Inflammatory macrophage treated with lipopolysaccharide for 1 hour (primary cell): ENCODE results near the gene PSEN1.

Experiments used
- DNase-seq, 2 donors: peaks; one replicate each; pipeline ENCODE4 v3.0.0-alpha.2; 2020 to 2022

The PSEN1 gene

DNA sequence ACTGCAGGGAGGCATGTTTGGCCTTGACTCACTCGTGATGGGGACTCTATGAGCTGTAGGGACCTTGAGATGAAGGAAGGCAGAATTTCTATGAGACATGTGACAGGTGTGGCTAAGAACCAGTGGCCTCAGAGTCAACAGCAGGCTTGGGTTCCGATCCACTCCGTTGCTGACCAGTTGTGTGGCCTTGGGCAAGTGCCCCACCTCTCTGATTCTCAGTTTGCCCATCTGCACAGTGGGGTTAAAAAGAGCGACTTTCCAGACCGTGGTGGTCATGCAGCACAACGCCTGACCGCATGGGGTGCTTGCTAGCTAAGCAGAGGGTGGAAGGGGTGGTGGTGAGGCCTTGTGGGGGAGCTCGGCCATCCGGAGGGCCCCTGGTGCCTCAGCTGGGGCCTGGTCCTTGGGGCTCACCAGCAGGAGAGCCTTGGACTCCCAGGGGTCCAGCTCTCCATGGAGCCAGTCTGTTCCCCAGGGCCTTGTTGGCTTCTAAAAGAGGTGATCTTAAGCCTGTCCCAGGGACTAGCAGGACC is 119.5 kb downstream of the PSEN1 start:
- no peak for DNase-seq

DNA sequence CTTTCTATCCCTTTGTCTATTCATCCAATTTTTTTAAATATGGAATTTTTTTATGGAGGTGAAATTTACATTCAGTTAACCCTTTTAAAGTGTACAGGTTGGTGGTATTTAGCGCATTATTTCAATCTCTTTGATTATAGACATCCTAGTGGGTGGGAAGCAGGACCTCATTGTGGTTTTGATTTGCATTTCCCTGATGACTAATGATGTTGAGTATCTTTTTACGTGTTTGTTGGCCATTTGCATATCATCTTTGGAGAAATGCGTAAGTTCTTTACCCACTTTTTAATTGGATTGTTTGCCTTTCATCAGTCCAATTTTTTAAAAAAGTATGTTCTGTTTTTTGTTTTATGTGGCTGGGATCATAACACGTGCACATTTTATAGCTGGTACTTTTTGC is 121.8 kb downstream of the PSEN1 start:
- DNase-seq, result no peak

DNA sequence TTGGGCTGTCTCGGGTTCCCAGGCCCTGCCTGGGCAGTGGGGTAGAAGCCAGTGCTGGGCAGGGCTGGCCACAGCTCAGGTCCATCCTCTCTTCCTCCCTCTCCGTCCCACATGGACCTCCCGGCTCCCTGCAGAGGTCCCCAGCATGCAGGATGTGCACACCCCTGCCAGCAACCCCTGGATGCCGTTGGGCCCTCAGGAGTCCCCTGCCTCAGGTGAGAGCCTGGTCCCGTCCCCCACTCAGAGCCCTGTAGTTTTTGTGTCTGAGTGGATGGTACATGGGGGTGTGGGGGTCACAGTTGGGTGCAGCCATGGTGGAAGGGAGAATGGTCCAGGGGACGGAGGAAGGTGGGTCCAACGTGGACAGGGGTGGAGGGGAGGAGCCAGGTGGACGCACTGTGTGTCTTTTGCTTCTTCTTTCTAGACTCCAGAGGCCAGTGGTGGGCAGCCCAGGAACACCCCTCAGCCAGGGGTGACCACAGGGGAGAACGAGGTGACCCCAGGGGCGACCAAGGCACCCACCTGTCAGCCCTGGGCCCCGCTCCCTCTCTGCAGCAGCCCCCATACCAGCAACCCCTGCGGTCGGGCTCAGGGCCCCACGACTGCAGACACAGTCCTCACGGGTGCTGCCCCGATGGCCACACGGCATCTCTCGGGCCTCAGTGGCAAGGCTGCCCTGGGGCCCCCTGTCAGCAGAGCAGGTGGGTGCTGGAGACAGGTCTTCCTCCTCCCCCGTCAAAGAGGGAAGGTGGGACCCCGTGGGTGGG is 122.7 kb downstream of the PSEN1 start:
- DNase-seq, result no peak

DNA sequence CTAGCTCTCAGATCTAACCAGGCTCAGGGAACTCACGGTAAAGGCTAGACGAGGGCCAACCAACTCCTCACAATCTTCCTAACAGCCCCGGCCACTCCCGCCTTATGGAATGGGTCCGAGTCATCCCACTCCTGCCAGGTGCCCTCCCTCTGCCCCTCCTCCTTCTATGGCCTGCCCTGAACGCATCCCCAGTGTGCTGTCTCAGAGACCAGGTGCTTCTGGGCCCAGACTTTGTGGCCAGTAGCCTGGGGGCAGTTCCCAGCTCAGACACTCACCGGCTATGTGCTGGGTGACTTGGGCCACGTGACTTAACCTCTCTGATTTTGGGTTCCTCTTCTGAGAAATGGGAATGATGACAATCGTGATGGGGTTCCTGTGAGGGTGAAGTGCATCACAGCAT is 123.5 kb downstream of the PSEN1 start:
- no peak for DNase-seq

DNA sequence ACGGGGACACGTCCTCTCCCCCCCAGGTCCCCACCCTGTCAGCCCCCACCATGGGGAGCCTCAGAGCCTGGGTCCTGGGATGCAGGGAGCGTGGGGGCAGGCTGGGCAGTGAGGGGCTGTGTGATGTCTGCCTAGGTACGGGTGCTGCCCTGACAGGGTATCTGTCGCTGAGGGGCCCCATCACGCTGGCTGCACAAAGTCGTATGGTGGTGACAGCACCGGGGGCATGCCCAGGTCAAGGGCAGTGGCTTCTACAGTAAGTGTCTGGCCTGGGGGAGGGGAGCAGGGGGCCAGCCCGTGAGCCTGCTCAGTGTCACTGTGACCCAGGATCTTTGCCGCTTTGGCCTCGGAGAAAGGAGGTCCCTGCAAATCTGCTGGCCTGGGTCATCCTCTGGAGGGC is 124.3 kb downstream of the PSEN1 start:
- DNase-seq, result no peak

DNA sequence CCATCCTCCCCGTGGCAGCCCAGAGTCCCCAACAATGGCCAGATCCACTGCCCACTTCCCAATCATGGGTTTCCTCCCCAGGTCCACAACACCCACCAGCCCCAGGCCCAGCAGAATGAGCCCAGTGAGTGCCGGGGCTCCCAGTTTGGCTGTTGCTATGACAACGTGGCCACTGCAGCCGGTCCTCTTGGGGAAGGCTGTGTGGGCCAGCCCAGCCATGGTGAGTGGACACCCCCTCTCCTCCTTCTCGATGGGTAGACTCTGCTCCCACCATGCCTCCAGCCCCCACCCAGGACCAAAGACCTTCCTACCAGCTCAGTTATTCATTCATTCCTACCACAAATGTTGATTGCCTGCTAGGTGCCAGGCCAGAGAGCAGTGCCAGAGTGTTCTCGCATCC is 124.8 kb downstream of the PSEN1 start:
- DNase-seq, result no peak

DNA sequence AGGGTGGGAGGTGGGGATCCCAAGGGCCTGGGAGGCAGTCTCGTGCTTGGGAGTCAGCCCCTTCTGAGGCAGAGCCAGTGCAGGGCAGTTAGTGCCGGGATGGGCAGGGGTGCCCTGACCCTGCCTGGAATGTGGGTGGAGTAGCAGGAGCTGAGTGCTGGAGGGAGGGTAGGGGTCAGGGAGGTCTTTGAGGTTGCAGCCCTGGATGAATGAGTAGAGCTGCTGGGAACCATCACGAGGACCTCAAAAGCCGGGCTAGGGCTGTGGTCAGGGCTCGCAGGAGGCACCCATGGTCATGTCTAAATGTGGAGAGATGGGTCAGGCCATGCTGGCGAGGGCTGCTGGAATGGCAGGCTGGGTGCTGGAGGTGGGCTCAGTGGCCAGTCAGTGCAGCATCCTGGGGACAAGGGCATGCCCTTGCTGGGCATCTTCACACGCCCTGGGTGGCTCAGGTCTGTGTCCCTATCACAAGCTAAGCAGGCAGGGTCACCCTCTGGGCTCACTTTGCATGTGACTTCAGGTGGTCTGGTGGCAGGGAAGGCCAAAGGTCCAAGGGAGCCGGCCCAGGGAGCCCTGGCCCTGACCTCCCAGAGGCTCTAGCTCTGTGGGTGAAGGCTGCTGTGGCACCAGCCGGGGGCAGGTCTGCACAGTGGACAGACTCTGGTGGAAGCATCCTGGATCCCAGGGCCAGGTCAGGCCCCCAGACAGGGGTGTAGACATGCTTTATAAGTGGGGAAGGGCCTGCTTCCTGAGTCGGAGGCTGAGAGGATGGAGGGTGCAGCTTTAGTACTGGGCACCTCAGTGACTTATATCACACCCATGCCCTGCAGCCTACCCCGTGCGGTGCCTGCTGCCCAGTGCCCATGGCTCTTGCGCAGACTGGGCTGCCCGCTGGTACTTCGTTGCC is 125.5 kb downstream of the PSEN1 start:
- no peak for DNase-seq

DNA sequence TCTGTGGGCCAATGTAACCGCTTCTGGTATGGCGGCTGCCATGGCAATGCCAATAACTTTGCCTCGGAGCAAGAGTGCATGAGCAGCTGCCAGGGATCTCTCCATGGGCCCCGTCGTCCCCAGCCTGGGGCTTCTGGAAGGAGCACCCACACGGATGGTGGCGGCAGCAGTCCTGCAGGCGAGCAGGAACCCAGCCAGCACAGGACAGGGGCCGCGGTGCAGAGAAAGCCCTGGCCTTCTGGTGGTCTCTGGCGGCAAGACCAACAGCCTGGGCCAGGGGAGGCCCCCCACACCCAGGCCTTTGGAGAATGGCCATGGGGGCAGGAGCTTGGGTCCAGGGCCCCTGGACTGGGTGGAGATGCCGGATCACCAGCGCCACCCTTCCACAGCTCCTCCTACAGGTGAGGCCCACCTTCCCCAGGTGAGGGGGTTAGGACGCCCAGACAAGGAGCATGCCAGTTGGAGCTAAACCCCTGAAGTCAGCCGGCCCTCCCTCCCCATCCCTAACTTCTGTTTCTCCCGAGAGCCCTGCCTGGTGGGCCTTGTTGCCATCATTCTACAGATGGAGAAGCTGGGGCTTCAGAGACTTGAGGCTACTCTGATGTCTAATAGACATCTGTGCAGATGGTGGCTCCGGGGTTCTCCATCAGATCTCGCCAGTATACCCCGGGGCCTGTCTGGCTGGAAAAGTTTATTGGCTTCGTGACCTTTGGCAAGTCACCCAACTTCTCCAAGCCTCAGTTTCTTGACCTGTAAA is 126.3 kb downstream of the PSEN1 start:
- no peak for DNase-seq

DNA sequence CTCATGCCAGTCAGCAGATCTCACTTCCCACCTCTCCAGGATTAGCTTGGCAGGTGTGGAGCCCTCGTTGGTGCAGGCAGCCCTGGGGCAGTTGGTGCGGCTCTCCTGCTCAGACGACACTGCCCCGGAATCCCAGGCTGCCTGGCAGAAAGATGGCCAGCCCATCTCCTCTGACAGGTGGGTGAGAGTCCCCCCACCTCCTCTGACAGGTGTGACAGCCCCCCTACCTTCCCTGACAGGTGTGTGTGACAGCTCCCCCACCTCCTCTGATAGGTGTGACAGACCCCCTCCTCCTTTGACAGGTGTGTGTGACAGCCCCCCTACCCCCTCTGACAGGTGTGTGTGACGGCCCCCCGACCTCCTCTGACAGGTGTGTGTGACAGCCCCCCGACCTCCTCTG is 127.3 kb downstream of the PSEN1 start:
- DNase-seq, result no peak

DNA sequence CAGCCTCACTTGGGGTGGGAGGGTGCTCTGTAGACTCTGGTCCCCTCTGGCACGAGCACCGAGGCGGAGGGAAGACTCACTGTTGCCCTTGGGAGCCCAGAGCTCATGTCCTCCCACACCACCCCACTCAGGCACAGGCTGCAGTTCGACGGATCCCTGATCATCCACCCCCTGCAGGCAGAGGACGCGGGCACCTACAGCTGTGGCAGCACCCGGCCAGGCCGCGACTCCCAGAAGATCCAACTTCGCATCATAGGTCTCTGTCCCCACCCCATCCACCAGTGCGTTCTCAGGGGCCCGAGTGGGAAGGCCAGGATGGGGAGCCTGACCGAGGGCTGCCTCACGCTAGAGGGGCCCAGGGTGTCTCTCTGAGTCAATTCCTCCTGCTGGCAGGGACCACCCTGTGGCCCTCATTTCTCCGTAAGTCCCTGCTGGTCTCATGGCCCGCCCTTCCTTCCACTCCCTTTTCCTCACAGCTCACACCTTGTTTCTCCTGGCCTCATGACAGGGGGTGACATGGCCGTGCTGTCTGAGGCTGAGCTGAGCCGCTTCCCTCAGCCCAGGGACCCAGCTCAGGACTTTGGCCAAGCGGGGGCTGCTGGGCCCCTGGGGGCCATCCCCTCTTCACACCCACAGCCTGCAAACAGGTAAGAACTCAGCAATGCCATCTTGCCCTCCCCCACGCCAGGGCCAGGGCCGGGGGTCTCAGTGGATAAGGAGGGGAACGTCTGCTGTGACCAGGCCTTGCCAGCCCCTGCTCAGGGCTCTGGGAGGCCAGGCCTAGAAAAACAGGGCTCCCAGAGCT is 128.0 kb downstream of the PSEN1 start:
- no peak for DNase-seq

DNA sequence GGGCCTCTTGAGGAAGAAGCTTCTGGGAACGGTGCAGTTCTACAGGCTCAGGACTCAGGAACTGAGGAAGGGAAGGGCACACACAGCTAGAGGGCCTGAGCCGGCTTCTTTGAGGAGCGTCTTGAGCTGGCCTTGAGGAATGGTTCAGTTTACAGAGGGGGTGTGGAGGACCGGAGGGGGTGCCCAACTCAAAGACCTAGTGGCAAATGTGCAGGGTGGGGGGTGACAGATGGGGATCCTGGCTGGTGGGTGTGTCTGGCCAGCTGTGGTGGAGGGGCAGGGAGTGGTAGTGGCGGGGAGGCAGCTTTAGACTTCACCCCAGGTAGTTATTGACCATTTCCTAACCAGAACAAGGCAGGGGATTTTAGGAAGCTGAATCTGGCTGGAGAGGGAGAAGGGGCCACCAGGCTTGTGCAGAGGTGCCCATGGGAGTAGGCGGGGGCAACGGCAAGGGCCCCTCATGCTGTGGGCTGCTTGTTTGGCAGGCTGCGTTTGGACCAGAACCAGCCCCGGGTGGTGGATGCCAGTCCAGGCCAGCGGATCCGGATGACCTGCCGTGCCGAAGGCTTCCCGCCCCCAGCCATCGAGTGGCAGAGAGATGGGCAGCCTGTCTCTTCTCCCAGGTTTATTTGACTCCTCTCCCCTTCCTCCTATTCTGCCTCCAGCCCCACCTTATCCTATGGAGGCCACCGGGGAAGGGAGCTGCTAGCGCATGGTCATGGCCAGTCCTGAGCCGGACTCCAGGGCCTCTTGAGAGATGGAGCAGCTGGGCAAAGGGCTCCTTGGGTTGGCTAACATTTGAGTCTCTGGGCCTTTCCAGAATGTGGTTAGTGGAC is 128.8 kb downstream of the PSEN1 start:
- no peak for DNase-seq

DNA sequence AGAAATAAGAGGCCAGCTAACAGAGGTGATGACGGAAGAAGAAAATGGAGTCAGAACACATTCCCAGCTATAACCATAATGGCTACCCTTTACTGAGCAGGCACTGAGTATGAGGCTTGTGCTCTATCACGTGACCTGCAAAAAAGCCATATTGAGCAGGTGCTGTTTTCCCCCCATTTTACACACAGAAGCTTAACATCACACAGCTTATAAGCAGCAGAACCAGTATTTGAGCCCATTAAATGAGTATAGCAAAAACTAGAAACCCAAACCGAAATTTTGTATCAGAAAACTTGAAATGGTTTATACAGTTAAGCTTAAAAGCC is 129.4 kb downstream of the PSEN1 start:
- no peak for DNase-seq

DNA sequence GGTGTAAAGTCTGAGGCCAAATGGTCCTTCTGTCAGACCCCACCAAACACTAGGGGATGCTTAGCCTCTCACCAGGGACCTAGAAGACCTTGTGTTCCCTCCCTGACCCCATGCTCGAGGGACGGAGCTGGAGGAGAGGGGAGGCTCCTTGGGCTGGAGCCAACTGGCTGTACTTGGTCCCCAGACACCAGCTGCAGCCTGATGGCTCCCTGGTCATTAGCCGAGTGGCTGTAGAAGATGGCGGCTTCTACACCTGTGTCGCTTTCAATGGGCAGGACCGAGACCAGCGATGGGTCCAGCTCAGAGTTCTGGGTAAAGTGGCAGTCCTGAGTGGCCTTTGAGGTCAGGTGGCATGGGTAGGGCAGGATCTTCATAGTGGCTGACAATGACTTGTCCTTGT is 130.0 kb downstream of the PSEN1 start:
- DNase-seq, result no peak

DNA sequence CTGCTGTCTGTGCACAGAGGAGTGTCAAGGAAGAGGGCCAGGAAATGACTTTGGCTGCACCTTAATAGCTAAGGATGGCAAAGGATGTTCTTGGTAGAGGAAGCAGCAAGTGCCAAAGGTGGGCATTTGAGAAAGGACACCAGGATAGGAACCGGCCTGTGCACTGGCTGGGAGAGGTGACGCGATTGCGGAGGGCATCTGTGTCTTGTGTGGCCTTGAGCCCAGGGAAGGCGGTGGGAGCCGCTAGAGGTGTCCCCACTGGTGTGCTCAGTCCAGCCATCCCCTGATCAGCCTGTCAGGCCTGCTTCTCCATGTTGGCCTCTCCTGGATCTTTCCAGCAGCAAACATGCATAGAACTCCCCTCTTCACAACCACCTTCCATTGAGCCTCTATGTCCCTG is 131.2 kb downstream of the PSEN1 start:
- DNase-seq, result no peak

DNA sequence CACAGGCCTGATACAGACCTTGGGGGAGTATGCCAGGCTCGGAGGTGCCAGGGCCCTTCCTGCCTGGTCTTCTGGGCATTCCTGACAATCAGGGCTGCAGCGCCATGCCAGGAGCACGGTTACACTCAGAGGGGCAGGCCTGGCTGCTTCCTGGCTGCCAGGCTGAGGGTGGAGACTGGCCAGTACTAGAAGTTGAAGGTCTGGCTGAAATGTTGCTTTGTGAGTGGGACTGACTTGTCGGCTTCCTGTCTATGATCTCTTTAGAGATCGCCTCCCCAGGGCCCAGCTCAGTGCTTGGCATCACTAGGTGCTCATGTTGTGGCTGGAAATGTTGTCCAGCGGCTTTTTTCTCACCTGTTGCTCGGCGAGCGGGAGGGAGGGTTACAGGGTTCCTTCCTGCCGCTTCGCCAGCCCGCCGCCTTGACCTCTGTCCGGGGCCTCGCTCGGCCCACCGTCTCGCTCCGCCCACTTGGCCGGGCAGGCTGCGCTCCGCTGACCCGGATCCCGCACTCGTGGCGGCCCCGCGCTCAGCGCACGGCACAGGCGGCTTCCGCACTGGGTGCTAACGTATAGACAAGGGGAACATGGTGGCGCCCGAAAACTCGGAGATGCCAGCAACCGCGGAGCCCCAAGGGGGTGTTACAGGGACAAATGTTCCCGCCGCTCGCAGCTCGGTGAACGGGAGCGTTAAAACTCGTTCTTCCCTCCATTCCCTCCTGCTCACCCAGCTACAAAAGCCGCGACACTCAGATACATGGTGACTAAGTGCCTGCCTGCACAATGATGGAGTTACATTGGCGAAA is 133.6 kb downstream of the PSEN1 start:
- no peak for DNase-seq

DNA sequence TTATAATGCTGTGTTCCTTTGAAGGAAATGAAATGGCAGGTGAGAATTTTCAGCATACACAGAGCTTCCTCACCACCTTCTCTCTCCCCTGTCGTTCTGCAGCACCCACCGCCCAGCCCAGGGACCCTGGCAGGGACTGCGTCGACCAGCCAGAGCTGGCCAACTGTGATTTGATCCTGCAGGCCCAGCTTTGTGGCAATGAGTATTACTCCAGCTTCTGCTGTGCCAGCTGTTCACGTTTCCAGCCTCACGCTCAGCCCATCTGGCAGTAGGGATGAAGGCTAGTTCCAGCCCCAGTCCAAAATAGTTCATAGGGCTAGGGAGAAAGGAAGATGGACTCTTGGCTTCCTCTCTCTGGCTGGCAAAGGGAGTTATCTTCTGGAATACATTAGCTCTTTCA is 136.1 kb downstream of the PSEN1 start:
- no peak for DNase-seq
